Retinal pigment epithelial cell (primary cell): ENCODE results near the gene RNF135.
"Not testable (repeated sequence)": the region's sequence is repeated elsewhere in the genome, so short reads cannot be mapped to it uniquely, and the experiment has no call there.

ENCODE experiments used
- DNase-seq: peaks from one replicate; pipeline ENCODE4 v3.0.0-alpha.2; 2010; ENCODE audit warnings: low read depth
- H3K4me3 ChIP-seq: 2 replicates; pipeline ENCODE4 v1.5.1; 2011; ENCODE audit warnings: mild to moderate bottlenecking, low read length, control low read depth, moderate library complexity
- CTCF ChIP-seq: conservative IDR thresholded peaks from 2 replicates; pipeline ENCODE4 v1.5.1; 2011; ENCODE audit warnings: low read depth, low read length, control low read depth, inconsistent platforms

RNF135 gene

GRCh38 chr17:31031841-31032240 lies 61.0 kb downstream of the RNF135 start:
- DNase-seq: no peak
- TF ChIP-seq CTCF: no peak
- no peak overlapping the region for H3K4me3 ChIP-seq

- not testable (repeated sequence) for DNase-seq, H3K4me3 ChIP-seq
Observed at GRCh38 chr17:31035611-31036010, 64.8 kb downstream of the RNF135 start.

- not testable (repeated sequence) for DNase-seq, H3K4me3 ChIP-seq
Observed at GRCh38 chr17:31040837-31041236, 70.0 kb downstream of the RNF135 start.

DNA sequence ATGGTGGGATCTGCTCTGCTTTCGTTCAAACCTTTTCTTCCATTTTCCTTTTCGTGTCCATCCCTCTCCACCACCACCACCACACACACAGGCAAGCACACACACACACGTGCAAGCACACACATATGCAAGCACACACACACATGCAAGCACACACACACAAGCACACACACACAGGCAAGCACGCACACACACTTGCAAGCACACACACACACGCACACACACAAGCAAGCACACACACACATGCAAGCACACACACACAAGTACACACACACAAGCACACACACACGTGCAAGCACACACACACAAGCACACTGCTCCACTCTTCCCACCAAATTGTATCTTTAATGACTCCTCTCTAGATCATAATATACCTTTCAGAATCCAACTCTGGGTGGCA lies 71.5 kb downstream of the RNF135 start:
- H3K4me3 ChIP-seq, DNase-seq: not testable (repeated sequence)

GRCh38 chr17:31046856-31047425 lies 76.1 kb downstream of the RNF135 start:
- not testable (repeated sequence) for DNase-seq, H3K4me3 ChIP-seq

GRCh38 chr17:31048142-31048541 lies 77.3 kb downstream of the RNF135 start:
- no peak for TF ChIP-seq CTCF
- H3K4me3 ChIP-seq: no peak overlapping the region
- DNase-seq: no peak

DNA sequence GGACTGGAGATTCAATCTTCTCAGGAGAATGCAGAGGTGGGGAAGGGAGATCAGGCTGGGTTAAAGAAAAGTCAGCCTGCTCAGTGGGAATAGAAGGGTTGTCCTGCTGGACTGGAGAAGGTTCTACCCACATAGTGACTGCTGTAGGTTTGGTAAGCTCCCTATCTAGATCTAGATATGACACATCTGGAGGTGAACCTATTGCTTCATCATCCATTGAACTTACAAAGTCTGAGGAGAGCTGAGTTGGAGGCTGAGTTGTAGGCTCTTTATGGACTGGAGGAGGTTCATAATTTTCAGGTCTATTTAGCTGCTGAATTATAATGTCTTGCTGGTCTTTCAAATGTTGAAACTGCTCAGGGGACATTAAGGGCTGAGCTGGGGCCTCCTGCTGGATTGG lies 77.9 kb downstream of the RNF135 start:
- no peak for DNase-seq
- H3K4me3 ChIP-seq: no peak overlapping the region
- no peak for TF ChIP-seq CTCF
